ENCODE data around the gene EEA1. TPM values are rescaled to one million over a fixed set of nuclear protein-coding genes. Genes with fewer than 3 reads are reported as not detected.

Gene EEA1
- total and polyA plus RNA-seq, 2 of the 8 experiments (the other 6 are each of a cell fraction or from before 2014, with no cell fraction given), result 1.0 to 18.8 TPM

- no peak overlapping the region for H3K18ac ChIP-seq (ENCODE audit: extremely low read depth, low read length)
- H2BK20ac ChIP-seq (ENCODE audit: low read length), result no peak overlapping the region
- TF ChIP-seq SP4 (IDR thresholded peaks at IDR 0.05; ENCODE audit: low read length) (no peak), KDM4A (IDR thresholded peaks at IDR 0.05; ENCODE audit: low read depth, low read length, severe bottlenecking) (no peak), TCF12 (IDR thresholded peaks at IDR 0.05; ENCODE audit: low read depth, low read length) (no peak), CBX5 (IDR thresholded peaks at IDR 0.05; ENCODE audit: low read depth, low read length) (no peak), HDAC2 (IDR thresholded peaks at IDR 0.05; ENCODE audit: borderline replicate concordance in 1 of 2, low read depth in 2 of 2, low read length in 2 of 2) (no peak), EZH2 (IDR thresholded peaks at IDR 0.05; ENCODE audit: low read depth, low read length, severe bottlenecking) (no peak), EGR1 (IDR thresholded peaks at IDR 0.05; ENCODE audit: borderline replicate concordance, low read depth, low read length) (no peak), KDM5A (IDR thresholded peaks at IDR 0.05; ENCODE audit: low read length) (no peak), HDAC6 (IDR thresholded peaks at IDR 0.05; ENCODE audit: low read depth, low read length) (no peak), TBP (IDR thresholded peaks at IDR 0.05; ENCODE audit: low read depth, low read length) (no peak), RXRA (IDR thresholded peaks at IDR 0.05; ENCODE audit: insufficient read depth, low read depth, low read length) (no peak), SIN3A (conservative IDR thresholded peaks at IDR 0.05 in 1 of 2, IDR thresholded peaks at IDR 0.05 in 1 of 2; ENCODE audit: low read depth in 1 of 2, low read length in 2 of 2) (no peak), BRCA1 (IDR thresholded peaks at IDR 0.05; ENCODE audit: low read depth, low read length) (no peak), CBX8 (IDR thresholded peaks at IDR 0.05; ENCODE audit: borderline replicate concordance, low read depth, low read length) (no peak)
- H4K91ac ChIP-seq (replicated peaks; ENCODE audit: insufficient read length, low read length), result no peak overlapping the region
- no peak overlapping the region for H3K4ac ChIP-seq (replicated peaks; ENCODE audit: insufficient read length, low read depth, low read length)
- H3K23me2 ChIP-seq (ENCODE audit: low read depth, low read length), result no peaks in the 10 kb centered on the region
- FAIRE-seq (no peak), DNase-seq (ENCODE audit: low read depth in 1 of 2, low spot score in 2 of 2) (no peak)
- H2BK15ac ChIP-seq (ENCODE audit: low read length), result no peak overlapping the region
- H4K5ac ChIP-seq (ENCODE audit: insufficient read length, low read depth, low read length), result no peak overlapping the region
- H3K23ac ChIP-seq (ENCODE audit: insufficient read length), result no peak overlapping the region
- H3K36me3 ChIP-seq (ENCODE audit: control insufficient read depth in 2 of 4, insufficient read depth in 4 of 4, low read length in 3 of 4), result no peaks in the 10 kb centered on the region
- WGBS, 2 experiments (ENCODE audit: extremely low coverage in 1 of 2, insufficient coverage in 1 of 2, insufficient read length in 1 of 2, insufficient replicate concordance in 2 of 2, low coverage in 1 of 2, low lambda C conversion rate in 2 of 2, missing lambda C conversion rate in 1 of 2), result 89% methylated on average over 2 of the region's 2 CpGs; no CpG with 5 or more reads in 1 of the 2 experiments
- H3K27ac ChIP-seq (ENCODE audit: low read depth, low read length), result no peak overlapping the region
- H2BK5ac ChIP-seq (ENCODE audit: low read depth, low read length), result no peak overlapping the region
- H3K27me3 ChIP-seq (replicated peaks in 1 of 4; ENCODE audit: control insufficient read depth in 3 of 4, extremely low read depth in 1 of 4, insufficient read depth in 3 of 4, low read length in 3 of 4), result no peaks in the 10 kb centered on the region
- ChIA-PET CTCF (ENCODE audit: partially characterized antibody) (interaction anchor here (0.6 to 0.7 kb wide), 2 partner anchors 41 to 474 kb away, joined by 3 to 4 read pairs; no protein-coding TSS in a partner anchor), POLR2A (ENCODE audit: partially characterized antibody) (interaction anchor here (0.6 kb wide), 1 partner anchor 156 kb away, joined by 3 read pairs; no protein-coding TSS in a partner anchor)
- H4K20me1 ChIP-seq (replicated peaks in 1 of 2; ENCODE audit: control insufficient read depth in 1 of 2, insufficient read depth in 2 of 2, low read length in 2 of 2), result no peaks in the 10 kb centered on the region
- no peaks in the 10 kb centered on the region for H3K79me1 ChIP-seq (ENCODE audit: low read depth, low read length)
- H3K4me3 ChIP-seq (ENCODE audit: extremely low read depth in 1 of 4, insufficient read depth in 2 of 4, low read depth in 3 of 4, low read length in 4 of 4), result no peak overlapping the region
- no peak overlapping the region for H3K56ac ChIP-seq (replicated peaks; ENCODE audit: insufficient read length, low read depth, low read length)
- no peak overlapping the region for H3K9ac ChIP-seq (replicated peaks in 1 of 4; ENCODE audit: extremely low read depth in 1 of 4, low read depth in 3 of 4, low read length in 3 of 4)
- H2BK12ac ChIP-seq (ENCODE audit: low read depth, low read length), result no peak overlapping the region
- H4K8ac ChIP-seq (ENCODE audit: extremely low read depth, insufficient read depth, low read length), result no peak overlapping the region
- H2AFZ ChIP-seq (ENCODE audit: low read length), result no peak overlapping the region
- no peaks in the 10 kb centered on the region for H3K9me3 ChIP-seq (ENCODE audit: insufficient read depth in 2 of 2, low read depth in 1 of 2, low read length in 1 of 2)
- H2BK120ac ChIP-seq (replicated peaks; ENCODE audit: low read depth, low read length), result no peak overlapping the region
- H3K4me1 ChIP-seq (replicated peaks in 1 of 4; ENCODE audit: control insufficient read depth in 3 of 4, insufficient read depth in 4 of 4, low read length in 3 of 4), result no peaks in the 10 kb centered on the region; a peak in 1 of 7 replicates
- H3K14ac ChIP-seq (ENCODE audit: insufficient read length), result no peak overlapping the region
- H3K4me2 ChIP-seq (ENCODE audit: insufficient read depth in 1 of 2, low read depth in 2 of 2, low read length in 2 of 2), result no peak overlapping the region
- H3K79me2 ChIP-seq (ENCODE audit: control insufficient read depth in 1 of 2, insufficient read depth in 2 of 2, low read length in 2 of 2), result no peaks in the 10 kb centered on the region
- no peak overlapping the region for H2AK5ac ChIP-seq (ENCODE audit: low read depth, low read length)
These were observed 16.6 kb upstream of the EEA1 start for GRCh38 chr12:92945659-92946220.

All from H1 (cell line).